Measurements from ENCODE around the gene DPY19L1. TPM values are rescaled to one million over a fixed set of nuclear protein-coding genes. Genes with fewer than 3 reads are reported as not detected.

The DPY19L1 gene
- total RNA-seq, 2 experiments from 2014 or later: 5.8 to 17.6 TPM

DNA sequence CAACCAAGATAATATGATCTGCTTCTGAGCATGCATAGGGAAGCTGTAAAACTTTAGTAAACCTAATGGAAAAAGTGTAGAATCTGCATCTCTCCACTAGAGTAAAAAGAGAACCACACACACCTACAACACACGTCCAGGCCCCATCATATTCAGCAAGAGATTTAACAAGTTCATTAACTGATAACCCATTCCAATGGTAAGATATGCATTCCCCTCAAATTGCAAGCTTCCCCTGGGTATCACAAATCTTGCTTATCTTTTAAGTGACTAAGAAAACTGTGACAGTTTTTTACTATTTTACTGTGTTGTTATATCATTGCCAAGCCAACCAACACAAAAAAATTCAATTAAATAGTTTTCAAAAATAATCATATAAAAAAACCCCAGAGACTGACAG, 8.0 kb downstream of the DPY19L1 start:
- no peaks in the 10 kb centered on the region for H3K36me3 ChIP-seq (ENCODE audit: insufficient read depth, low read length)
- ChIA-PET CTCF (ENCODE audit: unreplicated experiment) (no interaction called here), POLR2A (interaction anchor here (0.6 kb wide), 1 partner anchor 334 kb away, joined by 3 read pairs; no protein-coding TSS in a partner anchor)
- intact Hi-C loops (cut with micrococcal nuclease; ENCODE audit: unreplicated experiment): no loop called here
- H2AFZ ChIP-seq (ENCODE audit: low read length): no peak overlapping the region
- H3K4me2 ChIP-seq (ENCODE audit: low read length): no peak overlapping the region
- DNase-seq (ENCODE audit: low spot score): no peak
- H3K9me2 ChIP-seq (ENCODE audit: insufficient read depth, low read length): no peaks in the 10 kb centered on the region
- H3K4me3 ChIP-seq (ENCODE audit: low read depth, low read length, poor library complexity, severe bottlenecking): no peak overlapping the region
- no peaks in the 10 kb centered on the region; the same call in 1 of the 2 replicates for H4K20me1 ChIP-seq (ENCODE audit: insufficient read depth, low read length)
- BruUV-seq (replicated peaks): no TSS peak
- H3K27ac ChIP-seq (ENCODE audit: low read depth, low read length, poor library complexity, severe bottlenecking): no peak overlapping the region
- no peaks in the 10 kb centered on the region for H3K4me1 ChIP-seq (ENCODE audit: insufficient read depth, low read length, poor library complexity, severe bottlenecking)
- H3K9me3 ChIP-seq (ENCODE audit: low read length): no peaks in the 10 kb centered on the region
- H3K79me2 ChIP-seq (ENCODE audit: insufficient read depth, low read depth, low read length): no peaks in the 10 kb centered on the region
- no peak for TF ChIP-seq EZH2phosphoT487 (IDR thresholded peaks at IDR 0.05; ENCODE audit: borderline replicate concordance, low read depth, low read length)

DNA sequence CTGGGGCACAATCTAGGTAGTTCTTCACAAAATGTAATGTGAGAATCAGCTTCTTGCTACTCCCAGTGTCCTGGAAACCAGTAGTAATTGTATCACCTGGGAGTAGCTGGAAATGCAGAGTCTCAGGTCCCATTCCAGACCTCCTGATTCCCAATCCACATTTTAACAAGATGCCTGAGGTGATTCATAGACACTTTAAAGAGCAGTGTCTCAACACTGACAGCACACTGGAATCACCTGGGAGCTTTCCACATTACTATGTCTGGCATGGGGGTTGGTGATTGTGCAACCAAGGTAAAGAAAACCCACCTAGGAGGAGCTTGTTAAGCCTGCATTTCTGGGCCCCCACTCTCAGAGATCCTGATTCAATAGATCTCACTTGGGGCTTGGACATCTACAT, 11.1 kb downstream of the DPY19L1 start:
- H3K4me3 ChIP-seq (ENCODE audit: low read depth, low read length, poor library complexity, severe bottlenecking): no peak overlapping the region
- H4K20me1 ChIP-seq (ENCODE audit: insufficient read depth, low read length): no peaks in the 10 kb centered on the region; the same call in 1 of the 2 replicates
- H3K4me2 ChIP-seq (ENCODE audit: low read length): no peak overlapping the region
- H3K27ac ChIP-seq (ENCODE audit: low read depth, low read length, poor library complexity, severe bottlenecking): no peak overlapping the region
- H2AFZ ChIP-seq (ENCODE audit: low read length): no peak overlapping the region
- no peaks in the 10 kb centered on the region for H3K4me1 ChIP-seq (ENCODE audit: insufficient read depth, low read length, poor library complexity, severe bottlenecking)
- intact Hi-C loops (cut with micrococcal nuclease; ENCODE audit: unreplicated experiment): no loop called here
- DNase-seq (ENCODE audit: low spot score): no peak
- no TSS peak for BruUV-seq (replicated peaks)
- H3K79me2 ChIP-seq (ENCODE audit: insufficient read depth, low read depth, low read length): no peaks in the 10 kb centered on the region
- ChIA-PET POLR2A (no interaction called here), CTCF (ENCODE audit: unreplicated experiment) (no interaction called here)
- no peak for TF ChIP-seq EZH2phosphoT487 (IDR thresholded peaks at IDR 0.05; ENCODE audit: borderline replicate concordance, low read depth, low read length)
- TF ChIP-seq, protein P1, sequence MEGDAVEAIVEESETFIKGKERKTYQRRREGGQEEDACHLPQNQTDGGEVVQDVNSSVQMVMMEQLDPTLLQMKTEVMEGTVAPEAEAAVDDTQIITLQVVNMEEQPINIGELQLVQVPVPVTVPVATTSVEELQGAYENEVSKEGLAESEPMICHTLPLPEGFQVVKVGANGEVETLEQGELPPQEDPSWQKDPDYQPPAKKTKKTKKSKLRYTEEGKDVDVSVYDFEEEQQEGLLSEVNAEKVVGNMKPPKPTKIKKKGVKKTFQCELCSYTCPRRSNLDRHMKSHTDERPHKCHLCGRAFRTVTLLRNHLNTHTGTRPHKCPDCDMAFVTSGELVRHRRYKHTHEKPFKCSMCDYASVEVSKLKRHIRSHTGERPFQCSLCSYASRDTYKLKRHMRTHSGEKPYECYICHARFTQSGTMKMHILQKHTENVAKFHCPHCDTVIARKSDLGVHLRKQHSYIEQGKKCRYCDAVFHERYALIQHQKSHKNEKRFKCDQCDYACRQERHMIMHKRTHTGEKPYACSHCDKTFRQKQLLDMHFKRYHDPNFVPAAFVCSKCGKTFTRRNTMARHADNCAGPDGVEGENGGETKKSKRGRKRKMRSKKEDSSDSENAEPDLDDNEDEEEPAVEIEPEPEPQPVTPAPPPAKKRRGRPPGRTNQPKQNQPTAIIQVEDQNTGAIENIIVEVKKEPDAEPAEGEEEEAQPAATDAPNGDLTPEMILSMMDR (conservative IDR thresholded peaks at IDR 0.05; ENCODE audit: low read length): no peak
- H3K9me3 ChIP-seq (ENCODE audit: low read length): no peaks in the 10 kb centered on the region
- H3K9me2 ChIP-seq (ENCODE audit: insufficient read depth, low read length): no peaks in the 10 kb centered on the region
- no peaks in the 10 kb centered on the region for H3K36me3 ChIP-seq (ENCODE audit: insufficient read depth, low read length)

DNA sequence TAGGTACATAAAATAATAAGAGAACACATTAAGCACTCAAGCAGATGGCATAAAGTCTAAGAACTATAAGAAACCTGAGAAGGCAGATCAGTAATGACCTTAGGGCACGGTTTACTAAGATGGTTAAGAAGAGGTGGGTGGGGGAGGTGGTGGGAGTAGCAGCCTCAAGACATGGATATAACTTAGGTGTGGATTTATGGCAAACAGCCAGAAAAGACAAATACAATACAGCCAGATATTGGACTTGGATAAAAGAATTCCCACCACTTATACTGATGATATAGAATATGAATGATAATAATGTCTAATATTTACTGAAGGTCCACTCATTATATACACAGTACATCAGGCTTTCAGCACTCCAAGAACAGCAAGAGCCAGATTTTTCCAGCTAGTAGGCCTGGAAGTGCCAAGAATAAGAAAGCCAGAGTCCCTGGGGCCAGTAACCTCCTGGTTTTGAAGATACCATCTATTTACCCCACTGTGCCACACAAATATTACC, 11.9 kb downstream of the DPY19L1 start:
- Histone ChIP-seq H3K9me2 (ENCODE audit: insufficient read depth, low read length) (no peaks in the 10 kb centered on the region), H3K4me3 (ENCODE audit: low read depth, low read length, poor library complexity, severe bottlenecking) (no peak overlapping the region), H3K4me2 (ENCODE audit: low read length) (no peak overlapping the region), H3K36me3 (ENCODE audit: insufficient read depth, low read length) (no peaks in the 10 kb centered on the region), H2AFZ (ENCODE audit: low read length) (no peak overlapping the region), H3K9me3 (ENCODE audit: low read length) (no peaks in the 10 kb centered on the region), H3K79me2 (ENCODE audit: insufficient read depth, low read depth, low read length) (no peaks in the 10 kb centered on the region), H3K27ac (ENCODE audit: low read depth, low read length, poor library complexity, severe bottlenecking) (no peak overlapping the region), H3K4me1 (ENCODE audit: insufficient read depth, low read length, poor library complexity, severe bottlenecking) (no peaks in the 10 kb centered on the region), H4K20me1 (ENCODE audit: insufficient read depth, low read length) (no peaks in the 10 kb centered on the region)
- intact Hi-C loops (cut with micrococcal nuclease; ENCODE audit: unreplicated experiment): no loop called here
- TF ChIP-seq, protein P1 (conservative IDR thresholded peaks at IDR 0.05; ENCODE audit: low read length): no peak
- no peak for TF ChIP-seq EZH2phosphoT487 (IDR thresholded peaks at IDR 0.05; ENCODE audit: borderline replicate concordance, low read depth, low read length)
- POLR2A ChIA-PET: no interaction called here
- CTCF ChIA-PET (ENCODE audit: unreplicated experiment): no interaction called here
- BruUV-seq (replicated peaks): no TSS peak
- no peak for DNase-seq (ENCODE audit: low spot score)

All from OCI-LY7 (cell line).